Effector CD4-positive, alpha-beta T cell (primary cell): ENCODE measurements around the gene EIF3I.

Source experiments
- DNase-seq: peaks from one replicate; pipeline ENCODE4 v3.0.0-alpha.2; 2020

EIF3I gene

GRCh38 chr1:32266921-32267591 is 44.8 kb downstream of the EIF3I start:
- DNase-seq: no peak

GRCh38 chr1:32269744-32270143 is 47.5 kb downstream of the EIF3I start:
- DNase-seq: no peak

- DNase-seq: no peak
Observed at GRCh38 chr1:32272557-32273390, 50.6 kb downstream of the EIF3I start.

- peak; percentile 82 for DNase-seq
Observed at GRCh38 chr1:32273391-32274208, 51.4 kb downstream of the EIF3I start.

- no peak for DNase-seq
Observed at GRCh38 chr1:32274646-32275340, 52.6 kb downstream of the EIF3I start.

- no peak for DNase-seq
Observed at GRCh38 chr1:32275424-32275823, 53.2 kb downstream of the EIF3I start.

GRCh38 chr1:32276032-32276782 is 54.0 kb downstream of the EIF3I start:
- DNase-seq: no peak
